Glutamatergic neuron (in vitro differentiated cells): ENCODE measurements around the gene THY1. TPM values are rescaled to one million over a fixed set of nuclear protein-coding genes. Genes with fewer than 3 reads are reported as not detected.
"Not testable (repeated sequence)": the region's sequence is repeated elsewhere in the genome, so short reads cannot be mapped to it uniquely, and the experiment has no call there.

Source experiments
- DNase-seq: peaks from one replicate; pipeline ENCODE4 v3.0.0; 2022
- H3K27ac Mint-ChIP-seq: one replicate; pipeline ENCODE4 v1.8.0; 2020; ENCODE audit warnings: mild to moderate bottlenecking, mixed read lengths, inconsistent platforms; ENCODE audit not compliant: unreplicated experiment
- H3K27me3 Mint-ChIP-seq: one replicate; pipeline ENCODE4 v1.8.0; 2020; ENCODE audit warnings: mild to moderate bottlenecking, moderate library complexity, mixed read lengths, inconsistent platforms; ENCODE audit not compliant: unreplicated experiment
- H3K36me3 Mint-ChIP-seq: one replicate; pipeline ENCODE4 v1.8.0; 2020; ENCODE audit warnings: mild to moderate bottlenecking, mixed read lengths, inconsistent platforms; ENCODE audit not compliant: unreplicated experiment
- H3K4me1 Mint-ChIP-seq: one replicate; pipeline ENCODE4 v1.8.0; 2020; ENCODE audit warnings: mild to moderate bottlenecking, low read depth, mixed read lengths, inconsistent platforms; ENCODE audit not compliant: unreplicated experiment
- H3K4me3 Mint-ChIP-seq: one replicate; pipeline ENCODE4 v1.8.0; 2020; ENCODE audit warnings: mild to moderate bottlenecking, mixed read lengths, inconsistent platforms; ENCODE audit not compliant: unreplicated experiment
- H3K9me3 Mint-ChIP-seq: one replicate; pipeline ENCODE4 v1.8.0; 2020; ENCODE audit warnings: mild to moderate bottlenecking, moderate library complexity, mixed read lengths, inconsistent platforms; ENCODE audit not compliant: unreplicated experiment
- total RNA-seq: library from RNA; stranded (reverse); fragmentation: NEBNext Ultra II Directional; extraction: Animal tissue kit (Norgen Biotek cat#: 25700); gene quantifications from one replicate; pipeline ENCODE4 v1.2.1, GENCODE V29; 2021; ENCODE audit not compliant: unreplicated experiment
- TF ChIP-seq, protein P1 (sequence below): fragments of 200-600 bp; sonication (generic); IDR thresholded peaks from one replicate; pipeline ENCODE4 v1.5.0; 2021; ENCODE audit not compliant: partially characterized antibody, unreplicated experiment

THY1 gene
- total RNA-seq, 1 donor from 2014 or later = 22.0 TPM

DNA sequence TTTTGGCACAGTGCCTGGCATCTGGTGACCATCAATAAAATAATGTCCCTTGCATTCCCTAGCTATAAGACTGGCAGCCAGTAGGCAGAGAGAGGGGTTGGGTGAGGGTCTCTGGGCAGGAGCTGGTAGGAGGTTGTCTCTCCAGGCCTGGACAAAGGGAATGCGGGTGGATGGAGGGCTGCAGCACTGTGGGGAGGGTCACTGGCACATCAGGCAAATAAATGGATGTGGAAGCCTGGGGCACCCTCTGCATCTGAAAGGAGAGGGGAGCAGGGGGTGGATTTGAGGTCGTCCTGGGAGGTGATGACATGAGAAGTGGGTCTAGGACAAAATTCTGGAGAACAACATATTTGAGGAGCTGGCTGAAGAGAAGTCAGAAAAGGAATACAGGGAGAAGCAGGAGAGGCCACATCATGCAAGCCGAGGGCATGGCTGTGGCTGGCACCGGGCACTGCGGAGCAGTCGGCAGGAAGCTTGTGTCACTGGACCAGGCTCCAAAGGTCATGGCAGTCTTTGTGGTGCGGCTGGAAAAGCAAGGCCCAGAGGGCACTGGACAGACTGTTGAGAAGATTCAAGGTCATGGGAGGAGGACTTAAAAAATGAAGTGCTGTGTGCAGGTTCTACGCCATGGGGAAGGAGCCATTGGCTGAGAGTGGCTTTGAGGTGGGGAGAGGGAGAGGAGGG, 36.5 kb upstream of the THY1 start:
- Mint-ChIP-seq H3K4me1 (peaks cover 4% of the 10 kb centered on the region), H3K36me3 (peaks cover 4% of the 10 kb centered on the region), H3K9me3 (no peaks in the 10 kb centered on the region), H3K27me3 (peaks cover 2% of the 10 kb centered on the region), H3K27ac (no peak overlapping the region), H3K4me3 (no peak overlapping the region)
- no peak for DNase-seq
- TF ChIP-seq, protein P1, sequence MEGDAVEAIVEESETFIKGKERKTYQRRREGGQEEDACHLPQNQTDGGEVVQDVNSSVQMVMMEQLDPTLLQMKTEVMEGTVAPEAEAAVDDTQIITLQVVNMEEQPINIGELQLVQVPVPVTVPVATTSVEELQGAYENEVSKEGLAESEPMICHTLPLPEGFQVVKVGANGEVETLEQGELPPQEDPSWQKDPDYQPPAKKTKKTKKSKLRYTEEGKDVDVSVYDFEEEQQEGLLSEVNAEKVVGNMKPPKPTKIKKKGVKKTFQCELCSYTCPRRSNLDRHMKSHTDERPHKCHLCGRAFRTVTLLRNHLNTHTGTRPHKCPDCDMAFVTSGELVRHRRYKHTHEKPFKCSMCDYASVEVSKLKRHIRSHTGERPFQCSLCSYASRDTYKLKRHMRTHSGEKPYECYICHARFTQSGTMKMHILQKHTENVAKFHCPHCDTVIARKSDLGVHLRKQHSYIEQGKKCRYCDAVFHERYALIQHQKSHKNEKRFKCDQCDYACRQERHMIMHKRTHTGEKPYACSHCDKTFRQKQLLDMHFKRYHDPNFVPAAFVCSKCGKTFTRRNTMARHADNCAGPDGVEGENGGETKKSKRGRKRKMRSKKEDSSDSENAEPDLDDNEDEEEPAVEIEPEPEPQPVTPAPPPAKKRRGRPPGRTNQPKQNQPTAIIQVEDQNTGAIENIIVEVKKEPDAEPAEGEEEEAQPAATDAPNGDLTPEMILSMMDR = no peak

DNA sequence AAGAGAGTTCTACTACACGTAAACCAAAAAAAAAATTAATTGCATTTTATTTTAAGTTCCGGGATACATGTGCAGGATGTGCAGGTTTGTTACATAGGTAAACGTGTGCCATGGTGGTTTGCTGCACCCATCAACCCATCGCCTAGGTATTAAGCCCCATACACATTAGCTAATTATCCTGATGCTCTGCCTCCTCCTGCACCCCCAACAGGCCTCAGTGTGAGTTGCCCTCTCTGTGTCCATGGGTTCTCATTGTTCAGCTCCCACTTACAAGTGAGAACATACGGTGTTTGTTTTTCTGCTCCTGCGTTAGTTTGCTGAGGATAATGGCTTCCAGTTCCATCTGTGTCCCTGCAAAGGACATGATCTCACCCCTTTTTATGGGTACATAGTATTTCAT, 32.7 kb upstream of the THY1 start:
- not testable (repeated sequence) for H3K4me1 Mint-ChIP-seq, H3K27me3 Mint-ChIP-seq, DNase-seq, H3K36me3 Mint-ChIP-seq, H3K9me3 Mint-ChIP-seq, H3K4me3 Mint-ChIP-seq, H3K27ac Mint-ChIP-seq

DNA sequence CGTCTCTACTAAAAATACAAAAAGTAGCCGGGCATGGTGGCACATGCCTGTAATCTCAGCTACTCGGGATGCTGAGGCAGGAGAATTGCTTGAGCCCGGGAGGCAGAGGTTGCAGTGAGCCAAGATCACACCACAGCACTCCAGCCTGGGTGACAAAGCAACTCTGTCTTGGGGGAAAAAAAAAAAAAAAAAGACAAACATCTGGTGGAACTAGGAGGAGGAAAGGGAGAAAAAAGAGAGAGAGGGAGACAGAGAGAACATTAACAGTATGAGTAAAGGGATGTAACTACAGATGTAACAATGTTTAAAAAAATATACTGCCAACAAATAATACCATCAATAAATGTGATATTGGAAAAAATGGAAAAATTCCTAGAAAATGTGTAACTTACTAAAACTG, 32.3 kb upstream of the THY1 start:
- H3K36me3 Mint-ChIP-seq, DNase-seq, H3K4me1 Mint-ChIP-seq, H3K4me3 Mint-ChIP-seq, H3K27me3 Mint-ChIP-seq, H3K9me3 Mint-ChIP-seq, H3K27ac Mint-ChIP-seq: not testable (repeated sequence)

DNA sequence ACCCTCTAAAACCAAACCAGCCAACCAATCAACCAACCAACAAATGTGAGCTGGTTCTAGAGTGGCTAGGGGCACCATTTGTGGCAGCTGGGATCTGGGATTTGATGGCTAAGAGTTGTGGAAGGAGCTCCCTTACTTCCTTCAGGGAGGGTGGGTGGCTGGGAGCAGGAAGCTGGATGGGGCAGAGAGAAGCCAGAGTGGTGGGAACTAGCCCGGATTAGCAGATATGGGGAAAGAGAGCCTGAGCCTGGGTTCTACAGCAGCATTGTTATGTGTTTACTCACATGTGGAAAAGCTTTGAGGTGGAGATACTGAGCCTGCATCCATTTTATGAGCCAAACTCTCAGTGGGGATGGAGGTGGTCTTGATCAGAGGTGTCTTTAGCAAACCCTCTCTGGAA, 30.9 kb upstream of the THY1 start:
- no peaks in the 10 kb centered on the region for H3K4me1 Mint-ChIP-seq
- DNase-seq = no peak
- H3K9me3 Mint-ChIP-seq = peaks cover 1% of the 10 kb centered on the region
- no peak overlapping the region for H3K27ac Mint-ChIP-seq
- H3K27me3 Mint-ChIP-seq = peaks cover 3% of the 10 kb centered on the region
- TF ChIP-seq, protein P1 = no peak
- no peaks in the 10 kb centered on the region for H3K36me3 Mint-ChIP-seq
- no peak overlapping the region for H3K4me3 Mint-ChIP-seq

DNA sequence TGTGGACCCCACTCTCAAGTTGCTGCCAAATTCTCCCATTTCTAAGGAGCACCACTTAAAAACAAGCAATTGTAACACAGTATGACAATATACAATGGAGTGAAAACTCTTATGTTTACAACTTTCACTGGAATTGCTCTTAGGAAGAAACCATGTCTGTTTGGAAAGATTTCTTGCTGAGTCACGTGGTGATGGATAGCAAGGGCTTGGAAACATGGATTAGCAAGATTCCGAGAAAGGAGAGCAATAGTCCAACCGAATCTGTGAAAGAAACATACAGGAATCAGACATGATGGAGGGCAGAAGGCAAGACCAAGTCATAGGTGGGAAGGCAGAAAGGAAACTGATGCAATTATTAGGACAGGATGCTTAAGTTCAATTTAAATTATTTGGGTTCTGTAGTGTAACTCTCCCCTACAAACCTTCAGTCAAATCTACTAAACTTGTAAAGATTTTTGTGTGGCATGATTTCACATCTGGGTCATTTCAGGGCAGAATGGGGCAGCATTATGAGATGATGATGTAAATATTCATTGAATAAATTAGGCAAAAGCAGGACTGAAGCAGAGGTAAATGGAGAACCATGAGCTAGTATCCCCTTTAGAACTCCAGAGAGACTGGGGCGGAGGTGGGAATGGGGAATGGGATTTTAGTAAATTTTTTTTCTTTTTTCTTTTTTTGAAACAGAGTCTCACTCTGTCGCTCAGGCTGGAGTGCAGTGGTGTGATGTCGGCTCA, 27.8 kb upstream of the THY1 start:
- peaks cover 1% of the 10 kb centered on the region for H3K9me3 Mint-ChIP-seq
- no peaks in the 10 kb centered on the region for H3K36me3 Mint-ChIP-seq
- peaks cover 8% of the 10 kb centered on the region for H3K4me1 Mint-ChIP-seq
- H3K4me3 Mint-ChIP-seq = no peak overlapping the region
- TF ChIP-seq, protein P1 = no peak
- H3K27me3 Mint-ChIP-seq = peaks cover 3% of the 10 kb centered on the region
- DNase-seq = no peak
- H3K27ac Mint-ChIP-seq = no peak overlapping the region

DNA sequence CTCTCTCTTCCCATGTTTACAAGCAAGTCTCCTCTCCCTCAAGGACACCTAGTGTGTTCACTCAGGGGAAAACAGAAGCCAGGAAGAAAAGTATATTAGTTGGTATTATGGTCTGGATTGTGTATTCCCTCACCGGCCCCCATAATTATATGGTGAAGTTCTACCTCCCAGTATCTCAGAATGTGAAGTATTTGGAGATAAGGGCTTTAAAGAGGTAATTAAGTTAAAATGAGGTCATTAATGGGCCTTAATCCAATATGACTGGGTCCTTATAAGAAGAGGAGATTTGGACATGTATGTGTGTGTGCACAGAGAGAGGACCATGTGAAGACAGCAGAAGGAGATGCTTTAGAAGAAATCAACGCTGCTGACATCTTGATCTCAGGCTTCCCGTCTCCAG, 26.5 kb upstream of the THY1 start:
- no peaks in the 10 kb centered on the region for H3K36me3 Mint-ChIP-seq
- TF ChIP-seq, protein P1 = no peak
- H3K27ac Mint-ChIP-seq = no peak overlapping the region

More for the DNA sequence above, 26.5 kb upstream of the THY1 start:
- peaks cover 3% of the 10 kb centered on the region for H3K27me3 Mint-ChIP-seq
- no peak overlapping the region for H3K4me3 Mint-ChIP-seq
- peaks cover 8% of the 10 kb centered on the region for H3K4me1 Mint-ChIP-seq
- DNase-seq = no peak
- H3K9me3 Mint-ChIP-seq = peaks cover 1% of the 10 kb centered on the region
